Thyroid gland (tissue), 4 donors: ENCODE results near the gene PRDX1.

Experiments used
- CTCF ChIP-seq, 6 experiments: fragments of 200-600 bp in 3 of 6; fragments of 450-650 bp in 3 of 6; sonication (generic) in 3 of 6; IDR thresholded peaks; one replicate each; pipeline ENCODE4 v1.5.1; 2016 to 2019; ENCODE audit warnings: antibody characterized with exemption in 6 of 6, mild to moderate bottlenecking in 2 of 6, inconsistent platforms in 1 of 6, moderate library complexity in 1 of 6
- POLR2A ChIP-seq, 2 donors: fragments of 450-650 bp; IDR thresholded peaks; one replicate each; pipeline ENCODE4 v1.6.1; 2017; ENCODE audit warnings: antibody characterized with exemption in 2 of 2, mild to moderate bottlenecking in 2 of 2, moderate library complexity in 1 of 2

- TF ChIP-seq CTCF (IDR thresholded peaks at IDR 0.05), result no peak
- no peak for TF ChIP-seq POLR2A (IDR thresholded peaks at IDR 0.05)
Observed at GRCh38 chr1:45492691-45493090, 29.0 kb downstream of the PRDX1 start.
